ENCODE data around the gene IMP4. TPM values are rescaled to one million over a fixed set of nuclear protein-coding genes. Genes with fewer than 3 reads are reported as not detected.

Gene IMP4
- polyA plus RNA-seq, 3 donors = 40.5 to 45.8 (median 43.9) TPM

DNA sequence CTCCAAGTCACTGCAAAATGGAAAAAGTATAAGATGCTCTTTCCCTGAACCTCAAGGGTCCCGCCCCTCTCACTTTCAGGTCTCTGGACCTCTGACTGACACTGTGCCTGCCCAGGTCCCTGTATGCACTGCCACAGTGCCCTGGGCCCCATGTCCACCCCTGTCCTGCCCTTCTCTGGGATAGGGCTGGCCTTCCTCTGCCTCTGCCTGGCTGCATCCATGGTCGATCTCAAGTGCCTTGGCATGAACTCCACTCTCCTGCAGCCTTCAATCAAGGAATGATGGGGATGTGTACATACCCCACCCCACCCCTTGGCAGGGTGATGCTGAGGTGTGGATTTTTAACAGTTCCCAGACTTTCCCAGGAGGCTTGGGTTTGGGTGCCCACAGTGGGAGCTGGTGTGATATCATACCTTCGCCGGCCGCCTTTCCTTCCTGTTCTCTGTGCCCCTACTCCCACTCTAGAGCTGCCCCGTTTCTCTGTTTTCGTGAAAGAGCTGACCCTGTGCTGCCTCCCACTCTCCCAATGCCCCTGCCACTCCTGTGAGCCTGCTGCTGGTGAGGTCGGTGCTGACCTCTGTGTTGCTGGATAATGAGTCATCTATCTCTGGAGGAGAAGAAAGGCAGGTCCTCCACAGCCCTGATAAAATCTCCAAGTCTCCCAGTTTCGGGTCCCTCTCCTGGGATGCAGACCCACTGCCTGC, 32.0 kb downstream of the IMP4 start:
- no peak for DNase-seq

DNA sequence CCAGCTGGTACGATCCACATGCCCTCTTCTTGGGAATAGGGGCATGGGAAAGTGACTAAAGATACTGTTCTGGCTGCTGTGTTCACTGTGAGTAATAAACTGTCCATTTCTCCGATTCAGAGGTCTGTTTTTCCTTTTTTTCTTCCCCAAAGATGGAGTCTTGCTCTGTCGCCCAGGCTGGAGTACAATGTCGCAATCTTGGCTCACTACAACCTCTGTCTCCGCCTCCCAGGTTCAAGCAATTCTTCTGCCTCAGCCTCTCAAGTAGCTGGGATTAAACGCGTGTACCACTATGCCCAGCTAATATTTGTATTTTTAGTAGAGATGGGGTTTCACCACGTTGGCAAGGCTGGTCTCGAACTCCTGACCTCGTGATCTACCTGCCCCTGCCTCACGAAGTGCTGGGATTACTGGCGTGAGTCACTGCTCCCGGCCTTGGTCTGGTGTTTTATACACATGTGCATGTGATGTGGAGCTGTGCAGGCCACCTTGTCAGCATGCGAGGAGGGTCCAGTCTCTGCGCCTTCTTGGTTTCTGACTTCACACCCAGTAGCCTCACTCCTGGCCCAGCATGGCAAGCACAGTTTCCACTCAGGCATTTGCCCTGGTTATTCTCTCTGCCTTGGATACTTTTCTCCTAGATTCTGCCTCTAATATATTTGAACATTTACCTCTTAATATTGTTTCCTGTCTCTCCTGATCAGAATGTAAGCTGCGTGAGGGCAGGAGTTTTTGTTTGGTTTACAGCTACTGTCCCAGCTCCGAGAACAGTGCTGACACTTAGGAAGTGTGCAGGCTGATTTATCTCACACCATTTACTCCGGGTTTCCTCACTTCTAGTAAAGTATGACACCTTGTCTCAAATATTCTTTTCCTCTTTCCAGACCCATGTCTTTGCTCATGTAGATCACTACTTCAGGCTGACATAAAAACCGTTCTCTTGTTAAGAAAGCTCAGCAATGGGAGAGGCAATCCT, 32.9 kb downstream of the IMP4 start:
- no peak for DNase-seq

DNA sequence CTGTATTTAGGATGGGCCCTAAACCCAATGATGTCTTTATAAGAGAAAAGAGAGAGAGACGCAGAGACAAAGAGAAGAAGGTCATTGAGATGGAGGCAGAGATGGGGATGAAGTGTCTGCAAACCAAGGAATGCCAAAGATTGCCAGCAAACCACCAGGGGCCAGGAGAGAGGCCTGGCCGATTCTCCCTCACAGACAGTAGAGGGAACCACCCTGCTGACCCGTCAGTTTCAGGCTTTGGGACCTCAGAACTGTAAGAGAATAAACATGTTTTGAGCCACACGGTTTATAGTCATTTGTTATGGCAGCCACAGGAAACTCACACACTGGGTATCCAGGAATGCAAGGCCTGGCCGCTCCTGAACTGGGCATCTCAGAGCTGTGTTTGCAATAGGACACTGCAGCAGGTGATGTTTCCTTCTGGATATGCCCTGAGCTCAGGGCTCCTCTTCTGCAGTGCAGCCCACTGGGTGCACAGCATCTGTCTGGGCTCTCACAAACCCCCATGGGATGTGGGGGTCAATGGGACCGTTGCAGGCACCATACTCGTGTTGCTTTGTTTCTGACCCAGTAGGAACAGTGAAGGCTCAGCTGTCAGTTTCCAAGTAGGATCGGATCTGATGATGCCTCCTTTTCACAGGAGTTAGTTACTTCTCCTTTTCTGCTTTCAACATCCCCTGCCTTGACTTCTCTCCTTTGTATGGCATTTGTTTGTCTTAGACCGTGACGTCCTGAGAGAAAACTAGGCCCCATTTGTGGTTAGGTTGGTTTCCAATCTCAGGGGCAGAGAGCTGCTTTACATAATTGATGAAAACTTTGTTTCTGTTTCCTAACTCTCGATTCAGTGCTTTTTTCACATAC, 34.0 kb downstream of the IMP4 start:
- no peak for DNase-seq

DNA sequence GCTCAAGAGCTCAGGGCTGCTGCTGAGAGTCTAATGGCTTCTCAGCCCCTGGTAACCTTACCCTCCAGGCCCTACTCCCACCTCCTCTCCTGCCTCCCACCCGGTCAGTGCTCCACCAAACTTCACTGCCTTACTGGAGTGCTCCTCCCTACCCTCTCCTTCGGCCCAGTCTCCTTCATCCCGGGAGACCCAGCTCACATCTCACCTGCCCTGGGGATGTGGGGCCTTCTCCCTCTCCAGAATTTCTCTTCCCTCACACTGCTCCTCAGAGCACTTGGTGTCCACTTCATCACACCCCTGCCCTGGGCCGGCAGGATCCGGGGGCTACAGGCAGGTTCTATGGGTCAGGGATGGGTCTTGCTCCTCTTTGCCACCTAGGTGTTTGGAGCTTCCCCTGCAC, 34.8 kb downstream of the IMP4 start:
- no peak for DNase-seq

GRCh38 chr2:130378206-130378897, 35.7 kb downstream of the IMP4 start:
- DNase-seq = no peak

DNA sequence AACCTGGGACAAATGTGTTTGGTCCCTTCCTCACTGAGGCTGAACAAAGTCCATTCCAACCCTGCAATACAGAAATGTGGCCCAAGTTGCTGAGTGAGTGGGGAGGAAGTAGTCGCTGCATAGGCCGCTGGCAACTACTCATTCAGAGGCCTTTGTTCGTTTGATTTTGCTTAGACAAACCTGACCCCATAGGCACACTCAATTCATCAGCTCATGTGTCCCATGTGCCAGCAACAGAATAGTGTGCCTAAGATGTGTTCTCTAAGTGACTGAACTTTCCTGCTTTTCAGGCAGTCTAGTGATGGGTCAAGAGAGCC, 36.2 kb downstream of the IMP4 start:
- no peak for DNase-seq

GRCh38 chr2:130380096-130380934, 37.6 kb downstream of the IMP4 start:
- no peak for DNase-seq

GRCh38 chr2:130381145-130381544, 38.4 kb downstream of the IMP4 start:
- DNase-seq = no peak

DNA sequence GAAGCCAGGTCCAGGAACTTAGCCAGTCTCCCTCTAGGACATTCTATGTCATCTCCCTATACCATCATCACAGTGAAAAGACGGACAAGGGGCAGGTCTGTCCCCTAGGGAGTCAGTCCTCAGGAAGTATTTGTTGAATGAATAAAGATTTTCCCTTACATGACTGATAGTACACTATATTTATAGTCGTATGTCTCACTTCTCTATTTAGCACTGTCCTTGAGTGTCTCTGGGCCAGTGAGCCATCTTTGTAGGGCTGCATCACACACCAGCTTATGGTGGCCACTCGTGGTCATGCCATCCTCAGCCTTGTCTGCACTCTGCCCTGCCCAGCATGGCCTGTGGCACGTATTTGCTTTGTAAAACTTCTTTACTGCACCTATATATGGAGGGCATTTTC, 38.9 kb downstream of the IMP4 start:
- no peak for DNase-seq

DNA sequence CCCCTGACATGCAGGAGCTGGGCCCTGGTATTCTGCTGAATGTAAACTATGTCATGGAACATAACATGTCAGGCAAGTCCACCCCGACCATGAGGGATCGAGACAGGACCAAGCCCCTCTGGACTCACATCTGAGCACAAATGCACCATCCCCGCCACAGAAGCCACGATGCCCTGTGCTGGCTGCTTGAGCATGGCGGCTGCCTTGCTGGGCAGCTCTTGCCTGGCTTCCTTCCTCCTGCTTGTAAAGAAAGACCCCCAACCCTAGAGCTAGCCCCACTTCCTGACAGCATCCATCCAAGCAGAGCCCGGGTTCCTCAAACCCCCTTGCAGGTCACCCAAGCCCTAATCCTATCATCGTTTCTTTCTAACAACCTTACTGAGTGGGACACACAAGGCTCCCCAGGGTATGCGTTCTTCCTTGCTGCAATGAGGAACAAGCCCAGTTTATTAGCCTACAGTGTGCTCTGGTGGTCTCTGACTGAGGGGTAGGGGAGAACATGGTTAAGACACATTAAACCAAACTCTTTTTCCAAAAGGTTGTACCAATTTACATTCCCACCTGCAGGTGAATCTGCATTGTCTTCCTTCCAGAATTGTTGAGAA, 39.7 kb downstream of the IMP4 start:
- DNase-seq = no peak

DNA sequence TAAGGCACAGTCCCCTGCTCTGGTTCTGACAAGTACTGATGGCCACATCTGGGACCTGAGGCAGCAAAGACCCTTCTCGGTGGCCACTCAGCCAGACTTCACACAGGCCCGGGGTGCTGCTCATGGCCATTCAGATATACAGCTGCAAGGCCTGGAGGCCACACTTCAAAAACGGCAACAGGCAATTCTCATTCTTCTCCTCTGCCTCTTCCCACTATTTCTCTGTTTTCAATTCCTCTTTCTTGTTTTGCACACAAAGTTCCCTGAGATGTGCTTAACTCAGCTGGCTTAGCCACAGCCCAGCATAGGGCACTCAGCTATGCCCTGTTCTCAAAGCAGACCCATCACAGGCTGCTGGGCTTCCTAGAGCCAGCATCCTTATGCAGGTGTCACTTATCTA, 43.0 kb downstream of the IMP4 start:
- DNase-seq = no peak

- DNase-seq = no peak
Measured at GRCh38 chr2:130387071-130387400, 44.3 kb downstream of the IMP4 start.

DNA sequence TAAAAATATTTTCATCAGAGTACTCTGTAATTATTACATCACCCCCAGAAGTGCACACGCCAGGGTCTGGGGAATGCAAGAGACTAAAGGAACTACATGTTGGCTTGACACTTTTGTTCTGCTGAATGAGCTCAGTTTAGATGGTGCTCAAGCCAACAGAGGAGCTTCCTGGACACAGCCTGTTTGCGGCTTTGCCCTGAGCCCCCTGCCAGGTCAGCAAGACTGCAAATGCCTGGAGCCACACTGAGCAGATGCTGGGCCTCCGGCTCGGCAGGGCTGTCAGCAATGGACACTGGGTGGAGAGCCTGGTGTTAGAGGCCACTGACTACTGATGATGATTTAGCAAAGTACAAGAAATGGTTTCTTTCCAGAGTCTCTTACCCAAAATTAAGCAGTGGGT, 45.1 kb downstream of the IMP4 start:
- no peak for DNase-seq

GRCh38 chr2:130388221-130388907, 45.7 kb downstream of the IMP4 start:
- DNase-seq = no peak

DNA sequence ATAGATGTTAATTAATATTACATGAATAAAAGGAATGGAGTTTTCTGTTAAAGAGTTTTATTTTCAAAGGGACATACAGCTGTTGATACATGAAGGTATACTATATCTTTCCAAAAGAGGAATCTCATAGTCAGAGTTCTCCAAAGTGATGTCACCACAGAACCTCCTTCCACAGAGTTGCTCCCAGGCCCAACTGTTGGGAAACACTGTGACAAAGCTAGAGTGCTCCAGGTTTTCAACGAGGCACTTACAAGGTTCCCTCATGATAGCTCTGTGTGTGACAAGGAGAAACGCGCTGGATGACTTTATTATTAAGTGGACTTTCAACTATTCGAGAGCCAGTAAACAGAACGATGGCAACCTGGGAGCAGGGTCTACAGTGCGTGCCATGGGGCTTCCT, 46.7 kb downstream of the IMP4 start:
- no peak for DNase-seq

- no peak for DNase-seq
Measured at GRCh38 chr2:130389783-130390182, 47.1 kb downstream of the IMP4 start.

GRCh38 chr2:130390460-130391057, 47.9 kb downstream of the IMP4 start:
- DNase-seq = peak; percentile 12

DNA sequence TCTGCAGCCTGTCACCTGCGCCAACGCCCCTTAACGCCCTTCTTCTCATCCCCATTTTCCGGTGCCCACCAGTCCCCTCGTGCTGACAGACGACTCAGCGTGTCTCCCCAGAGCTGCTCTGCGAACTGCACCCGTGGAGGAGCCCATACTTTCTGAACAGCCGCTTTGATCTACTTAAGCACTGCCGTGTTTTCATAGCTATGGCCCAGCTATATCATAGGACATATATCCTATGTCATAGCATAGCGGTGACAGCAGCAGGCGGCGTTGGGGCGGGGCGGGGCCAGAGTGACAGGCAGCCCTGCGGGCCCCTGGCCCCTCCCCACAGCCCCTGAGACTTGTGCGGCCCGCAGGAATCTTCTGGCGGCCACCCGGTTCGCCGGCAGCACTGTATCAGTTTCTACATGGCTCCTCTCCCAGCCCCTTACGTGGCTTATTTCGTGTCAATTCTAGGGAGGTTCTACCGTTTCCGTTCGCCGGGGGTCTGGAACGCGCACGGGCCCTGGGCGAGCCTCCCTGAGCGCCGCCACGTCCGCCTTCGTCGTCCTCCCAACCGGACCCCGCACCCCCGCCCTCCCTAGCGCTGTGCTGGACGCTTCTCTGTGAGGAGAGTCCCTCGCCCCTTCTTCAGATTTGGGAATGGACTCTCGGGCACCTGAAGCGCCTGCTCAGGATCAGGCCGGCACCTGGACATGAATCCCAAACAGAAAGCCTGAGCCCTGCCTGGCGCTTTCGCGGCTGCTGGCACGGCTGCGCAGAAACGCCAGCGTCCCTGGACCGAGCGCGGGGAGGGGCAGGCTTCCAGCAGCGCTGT, 48.6 kb downstream of the IMP4 start:
- DNase-seq = peak; percentile 72

Measured in renal pelvis (tissue), 4 donors.